Karpas-422 (cell line): Measurements from ENCODE around the gene CAMK2N1. TPM values are rescaled to one million over a fixed set of nuclear protein-coding genes. Genes with fewer than 3 reads are reported as not detected.

ENCODE experiments used
- DNase-seq: peaks from one replicate; pipeline ENCODE4 v3.0.0-alpha.2; 2015
- H2AFZ ChIP-seq: fragments of 200-600 bp; sonication (generic); 2 replicates; pipeline ENCODE4 v1.6.1; 2014; ENCODE audit warnings: antibody characterized with exemption, low read length, mixed read lengths
- H3K27ac ChIP-seq: fragments of 200-600 bp; sonication (generic); 2 replicates; pipeline ENCODE4 v1.5.1; 2014; ENCODE audit warnings: mild to moderate bottlenecking, low read length, moderate library complexity
- H3K27me3 ChIP-seq: fragments of 200-600 bp; sonication (generic); 2 replicates; pipeline ENCODE4 v1.6.1; 2014; ENCODE audit warnings: low read length, mixed read lengths
- H3K36me3 ChIP-seq: fragments of 200-600 bp; sonication (generic); 2 replicates; pipeline ENCODE4 v1.6.1; 2014; ENCODE audit warnings: low read length, mixed read lengths; ENCODE audit not compliant: insufficient read depth
- H3K4me1 ChIP-seq: fragments of 200-600 bp; sonication (generic); 2 replicates; pipeline ENCODE4 v1.6.1; 2014; ENCODE audit warnings: mild to moderate bottlenecking, low read length, mixed read lengths
- H3K4me2 ChIP-seq: fragments of 200-600 bp; sonication (generic); 2 replicates; pipeline ENCODE4 v1.6.1; 2014; ENCODE audit warnings: low read length, low read depth, mild to moderate bottlenecking; ENCODE audit not compliant: poor library complexity, severe bottlenecking
- H3K4me3 ChIP-seq: fragments of 200-600 bp; sonication (generic); 2 replicates; pipeline ENCODE4 v1.5.1; 2014; ENCODE audit warnings: mild to moderate bottlenecking, antibody characterized with exemption, low read length, mixed read lengths
- H3K79me2 ChIP-seq: fragments of 200-600 bp; sonication (generic); 2 replicates; pipeline ENCODE4 v1.6.1; 2014; ENCODE audit warnings: mild to moderate bottlenecking, low read length, mixed read lengths
- H3K9ac ChIP-seq: fragments of 200-600 bp; sonication (generic); 2 replicates; pipeline ENCODE4 v1.6.0; 2014; ENCODE audit warnings: low read length
- H3K9me2 ChIP-seq: fragments of 200-600 bp; sonication (generic), shearing (Covaris generic); replicated peaks from 2 replicates; pipeline ENCODE4 v1.6.0; 2014; ENCODE audit warnings: mild to moderate bottlenecking, low read length, moderate library complexity; ENCODE audit not compliant: insufficient read depth
- H3K9me3 ChIP-seq: fragments of 300-700, 200-600 bp; sonication (generic); 2 replicates; pipeline ENCODE4 v1.6.1; 2014; ENCODE audit warnings: low read length, mixed read lengths
- H4K20me1 ChIP-seq: fragments of 200-600 bp; sonication (generic); 2 replicates; pipeline ENCODE4 v1.6.1; 2014; ENCODE audit warnings: mild to moderate bottlenecking, antibody characterized with exemption, low read length, low read depth; ENCODE audit not compliant: insufficient read depth
- total RNA-seq: library from RNA; depleted of rRNA; stranded (reverse); fragments of >200 nt; shearing (Covaris generic); gene quantifications from 2 replicates; pipeline ENCODE4 v1.2.3, GENCODE V29; 2014; ENCODE audit warnings: low replicate concordance

CAMK2N1 gene
- total RNA-seq, 1 experiment from 2014 or later, result not detected

GRCh38 chr1:20472121-20472520 is 13.9 kb downstream of the CAMK2N1 start:
- H3K27me3 ChIP-seq, result no peaks in the 10 kb centered on the region
- no peaks in the 10 kb centered on the region for H3K9me3 ChIP-seq
- no peak overlapping the region for H3K4me3 ChIP-seq
- H3K36me3 ChIP-seq, result no peaks in the 10 kb centered on the region
- no peaks in the 10 kb centered on the region for H4K20me1 ChIP-seq
- DNase-seq, result no peak
- H3K79me2 ChIP-seq, result no peaks in the 10 kb centered on the region
- H2AFZ ChIP-seq, result no peak overlapping the region
- no peak overlapping the region for H3K27ac ChIP-seq
- H3K9me2 ChIP-seq, result no peaks in the 10 kb centered on the region
- H3K4me1 ChIP-seq, result no peaks in the 10 kb centered on the region
- H3K9ac ChIP-seq, result no peak overlapping the region
- no peak overlapping the region for H3K4me2 ChIP-seq

- Histone ChIP-seq H4K20me1 (no peaks in the 10 kb centered on the region; the same call in 1 of the 2 replicates), H2AFZ (no peak overlapping the region), H3K27me3 (no peaks in the 10 kb centered on the region), H3K27ac (no peak overlapping the region), H3K9ac (no peak overlapping the region), H3K36me3 (no peaks in the 10 kb centered on the region), H3K4me2 (no peak overlapping the region), H3K9me2 (no peaks in the 10 kb centered on the region), H3K9me3 (no peaks in the 10 kb centered on the region), H3K4me3 (no peak overlapping the region), H3K4me1 (no peaks in the 10 kb centered on the region), H3K79me2 (no peaks in the 10 kb centered on the region)
- DNase-seq, result no peak
Measured at GRCh38 chr1:20470194-20470593, 15.8 kb downstream of the CAMK2N1 start.

- H3K79me2 ChIP-seq, result no peaks in the 10 kb centered on the region
- no peak overlapping the region for H3K4me3 ChIP-seq
- H3K4me1 ChIP-seq, result no peaks in the 10 kb centered on the region
- no peak overlapping the region for H3K4me2 ChIP-seq
- H3K36me3 ChIP-seq, result no peaks in the 10 kb centered on the region
- no peaks in the 10 kb centered on the region for H3K9me3 ChIP-seq
- H2AFZ ChIP-seq, result no peak overlapping the region
- DNase-seq, result peak; percentile 53
- H3K9ac ChIP-seq, result no peak overlapping the region
- no peaks in the 10 kb centered on the region for H3K9me2 ChIP-seq
- H4K20me1 ChIP-seq, result no peaks in the 10 kb centered on the region; the same call in 1 of the 2 replicates
- no peak overlapping the region for H3K27ac ChIP-seq
- no peaks in the 10 kb centered on the region for H3K27me3 ChIP-seq
Measured at GRCh38 chr1:20469406-20470076, 16.5 kb downstream of the CAMK2N1 start.

- H3K4me1 ChIP-seq, result no peaks in the 10 kb centered on the region
- H3K9me2 ChIP-seq, result no peaks in the 10 kb centered on the region
- DNase-seq, result no peak
- no peak overlapping the region for H3K4me2 ChIP-seq
- no peak overlapping the region for H3K4me3 ChIP-seq
- H4K20me1 ChIP-seq, result no peaks in the 10 kb centered on the region; the same call in 1 of the 2 replicates
- no peak overlapping the region for H3K9ac ChIP-seq
- H3K27ac ChIP-seq, result no peak overlapping the region
- no peaks in the 10 kb centered on the region; the same call in 1 of the 2 replicates for H3K9me3 ChIP-seq
- H3K27me3 ChIP-seq, result no peaks in the 10 kb centered on the region
- H3K79me2 ChIP-seq, result no peaks in the 10 kb centered on the region
- H2AFZ ChIP-seq, result no peak overlapping the region
- H3K36me3 ChIP-seq, result no peaks in the 10 kb centered on the region
Measured at GRCh38 chr1:20466273-20466672, 19.7 kb downstream of the CAMK2N1 start.

GRCh38 chr1:20465187-20465586 is 20.8 kb downstream of the CAMK2N1 start:
- no peak for DNase-seq
- H3K36me3 ChIP-seq, result no peaks in the 10 kb centered on the region
- no peaks in the 10 kb centered on the region for H3K27me3 ChIP-seq
- H3K9me3 ChIP-seq, result no peaks in the 10 kb centered on the region; the same call in 1 of the 2 replicates
- no peak overlapping the region for H2AFZ ChIP-seq
- H3K79me2 ChIP-seq, result no peaks in the 10 kb centered on the region
- H3K9me2 ChIP-seq, result no peaks in the 10 kb centered on the region
- H3K27ac ChIP-seq, result no peak overlapping the region
- H3K9ac ChIP-seq, result no peak overlapping the region
- no peaks in the 10 kb centered on the region for H3K4me1 ChIP-seq
- H4K20me1 ChIP-seq, result no peaks in the 10 kb centered on the region; the same call in 1 of the 2 replicates
- H3K4me3 ChIP-seq, result no peak overlapping the region
- no peak overlapping the region for H3K4me2 ChIP-seq

- Histone ChIP-seq H3K27me3 (no peaks in the 10 kb centered on the region), H3K9me3 (no peaks in the 10 kb centered on the region; the same call in 1 of the 2 replicates), H3K4me1 (no peaks in the 10 kb centered on the region), H3K9ac (no peak overlapping the region), H3K4me3 (no peak overlapping the region), H2AFZ (no peak overlapping the region), H3K27ac (no peak overlapping the region), H3K79me2 (no peaks in the 10 kb centered on the region), H3K36me3 (no peaks in the 10 kb centered on the region), H3K9me2 (no peaks in the 10 kb centered on the region), H4K20me1 (no peaks in the 10 kb centered on the region; the same call in 1 of the 2 replicates), H3K4me2 (no peak overlapping the region)
- DNase-seq, result no peak
Measured at GRCh38 chr1:20463502-20463901, 22.5 kb downstream of the CAMK2N1 start.

GRCh38 chr1:20462397-20462796 is 23.6 kb downstream of the CAMK2N1 start:
- Histone ChIP-seq H2AFZ (no peak overlapping the region), H3K4me3 (no peak overlapping the region), H3K4me1 (no peaks in the 10 kb centered on the region), H3K9me2 (no peaks in the 10 kb centered on the region), H3K79me2 (no peaks in the 10 kb centered on the region), H3K27ac (no peak overlapping the region), H3K36me3 (no peaks in the 10 kb centered on the region), H3K9me3 (no peaks in the 10 kb centered on the region; the same call in 1 of the 2 replicates), H3K27me3 (no peaks in the 10 kb centered on the region), H3K4me2 (no peak overlapping the region), H4K20me1 (no peaks in the 10 kb centered on the region; the same call in 1 of the 2 replicates), H3K9ac (no peak overlapping the region)
- DNase-seq, result no peak

GRCh38 chr1:20458717-20459116 is 27.3 kb downstream of the CAMK2N1 start:
- Histone ChIP-seq H3K9me2 (no peaks in the 10 kb centered on the region), H3K36me3 (no peaks in the 10 kb centered on the region), H3K4me1 (no peaks in the 10 kb centered on the region), H2AFZ (no peak overlapping the region), H3K9ac (no peak overlapping the region), H3K27ac (no peak overlapping the region), H3K9me3 (no peaks in the 10 kb centered on the region; the same call in 1 of the 2 replicates), H3K4me2 (no peak overlapping the region), H4K20me1 (no peaks in the 10 kb centered on the region; the same call in 1 of the 2 replicates), H3K4me3 (no peak overlapping the region), H3K27me3 (no peaks in the 10 kb centered on the region), H3K79me2 (no peaks in the 10 kb centered on the region)
- no peak for DNase-seq
